Activated CD4-positive, alpha-beta T cell treated with anti-CD3 and anti-CD28 coated beads for 24 hours (primary cell): ENCODE measurements around the gene LMAN1L.
"Not testable (repeated sequence)": the region's sequence is repeated elsewhere in the genome, so short reads cannot be mapped to it uniquely, and the experiment has no call there.

Source experiments
- DNase-seq, 2 donors: peaks; one replicate each; pipeline ENCODE4 v3.0.0-alpha.2; 2020; ENCODE audit warnings: low read depth in 2 of 2

Gene LMAN1L

DNA sequence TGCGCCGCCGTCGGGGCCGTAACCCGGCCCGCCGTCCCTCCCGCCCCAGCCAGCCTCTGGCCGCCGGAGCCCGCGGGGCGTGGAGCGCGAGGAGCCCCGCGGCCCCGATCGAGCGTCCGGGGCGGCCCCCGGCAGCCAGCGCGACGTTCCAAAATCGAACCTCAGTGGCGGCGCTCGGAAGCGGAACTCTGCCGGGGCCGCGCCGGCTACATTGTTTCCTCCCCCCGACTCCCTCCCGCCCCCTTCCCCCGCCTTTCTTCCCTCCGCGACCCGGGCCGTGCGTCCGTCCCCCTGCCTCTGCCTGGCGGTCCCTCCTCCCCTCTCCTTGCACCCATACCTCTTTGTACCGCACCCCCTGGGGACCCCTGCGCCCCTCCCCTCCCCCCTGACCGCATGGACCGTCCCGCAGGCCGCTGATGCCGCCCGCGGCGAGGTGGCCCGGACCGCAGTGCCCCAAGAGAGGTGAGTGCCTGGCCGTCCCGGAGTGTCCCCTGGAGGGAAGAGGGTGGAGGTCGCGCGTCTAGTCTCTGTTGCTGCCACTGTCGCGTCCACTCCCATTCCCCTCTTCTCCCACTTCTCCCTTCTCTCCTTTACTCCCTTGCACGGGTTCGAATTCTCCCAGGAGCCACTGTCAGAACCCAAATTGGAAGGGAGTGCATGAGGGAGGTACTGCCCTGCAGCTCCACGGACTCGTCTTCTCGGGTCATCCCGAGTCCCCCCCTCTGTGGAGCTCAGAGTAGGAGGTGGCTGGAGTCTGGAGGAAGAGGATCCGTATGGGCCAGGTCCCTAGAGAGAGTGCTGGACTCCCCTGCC is 30.2 kb upstream of the LMAN1L start:
- DNase-seq, result no peak

DNA sequence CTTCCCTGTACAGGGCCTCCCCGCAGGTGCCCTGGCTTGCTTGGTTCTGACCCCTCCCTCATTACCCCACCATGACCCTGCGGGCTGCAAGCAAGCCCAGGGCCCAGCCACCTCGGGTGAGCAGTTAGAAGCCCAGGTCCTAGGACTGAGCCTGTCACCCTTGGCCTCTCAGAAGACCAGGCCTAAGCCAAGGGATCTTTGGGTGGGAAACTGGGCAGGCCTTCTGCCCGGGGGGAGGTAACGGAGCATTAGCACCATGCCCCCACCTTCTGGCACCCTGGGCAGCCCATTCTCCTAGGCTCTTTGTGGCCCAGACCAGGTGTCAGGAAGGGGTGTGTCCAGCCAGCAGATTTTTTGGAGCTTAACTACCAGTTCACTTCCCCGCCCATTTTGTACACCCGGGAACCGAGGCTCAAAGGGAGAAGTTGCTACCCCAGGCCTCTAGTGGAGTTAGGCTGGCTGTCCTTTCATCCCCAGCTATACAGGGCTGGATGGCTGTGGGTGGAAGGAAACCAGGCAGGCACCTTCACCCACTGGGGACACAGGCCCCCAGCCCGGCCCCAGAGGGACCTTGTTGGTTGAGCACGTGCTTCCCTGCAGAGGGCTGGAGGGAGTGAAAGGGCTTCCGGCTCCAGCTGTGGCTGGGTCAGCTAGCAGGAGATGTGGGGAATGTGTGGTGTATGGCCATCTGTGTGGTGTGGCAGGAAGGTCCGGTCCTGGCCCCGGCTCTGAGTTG is 29.4 kb upstream of the LMAN1L start:
- no peak for DNase-seq

GRCh38 chr15:74783808-74784175 is 28.8 kb upstream of the LMAN1L start:
- DNase-seq, result no peak

GRCh38 chr15:74784426-74785193 is 28.0 kb upstream of the LMAN1L start:
- no peak for DNase-seq

GRCh38 chr15:74785194-74786032 is 27.2 kb upstream of the LMAN1L start:
- no peak for DNase-seq

GRCh38 chr15:74786081-74786480 is 26.6 kb upstream of the LMAN1L start:
- DNase-seq, result not testable (repeated sequence)

GRCh38 chr15:74786551-74787165 is 26.0 kb upstream of the LMAN1L start:
- DNase-seq, result no peak

DNA sequence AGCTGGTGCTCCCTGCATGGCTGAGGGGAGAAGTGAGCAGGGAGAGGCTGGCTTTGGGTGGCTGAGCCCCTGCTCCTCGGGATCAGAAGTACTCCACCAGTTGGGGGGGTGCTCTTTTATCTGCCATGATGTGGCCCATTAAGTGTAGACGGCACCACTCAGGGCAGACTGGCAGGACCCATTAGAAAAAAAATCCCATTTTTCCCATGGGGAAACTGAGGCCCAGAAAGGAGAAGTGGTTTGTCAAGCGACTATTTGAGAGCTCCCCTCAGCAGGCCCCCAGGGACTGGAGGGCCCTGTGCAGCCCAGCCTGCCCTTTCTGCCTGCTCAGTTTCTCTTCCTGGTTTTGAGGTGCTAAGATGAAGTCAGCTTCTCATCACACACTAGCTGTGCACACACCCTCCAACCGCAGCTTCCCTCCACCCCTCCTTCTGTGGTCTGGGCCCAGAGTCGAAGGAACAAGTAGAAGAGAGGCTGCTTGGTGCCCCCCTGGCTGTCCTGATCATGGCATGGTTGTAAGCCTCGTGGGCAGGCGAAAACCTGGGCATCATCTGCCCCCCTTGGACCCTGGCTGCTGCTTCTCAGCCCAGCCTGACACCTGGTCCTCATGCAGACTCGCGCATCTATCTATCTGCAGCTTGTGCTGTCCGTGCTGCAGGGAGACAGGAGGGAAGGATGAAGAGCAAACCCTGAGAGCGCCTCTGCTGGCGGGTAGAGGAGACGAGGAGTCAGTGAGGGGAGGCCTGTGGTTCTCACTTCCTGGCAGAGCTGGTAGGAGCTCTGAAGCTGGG is 25.2 kb upstream of the LMAN1L start:
- peak; percentile 88 to 89 for DNase-seq

GRCh38 chr15:74788042-74788682 is 24.5 kb upstream of the LMAN1L start:
- no peak for DNase-seq

DNA sequence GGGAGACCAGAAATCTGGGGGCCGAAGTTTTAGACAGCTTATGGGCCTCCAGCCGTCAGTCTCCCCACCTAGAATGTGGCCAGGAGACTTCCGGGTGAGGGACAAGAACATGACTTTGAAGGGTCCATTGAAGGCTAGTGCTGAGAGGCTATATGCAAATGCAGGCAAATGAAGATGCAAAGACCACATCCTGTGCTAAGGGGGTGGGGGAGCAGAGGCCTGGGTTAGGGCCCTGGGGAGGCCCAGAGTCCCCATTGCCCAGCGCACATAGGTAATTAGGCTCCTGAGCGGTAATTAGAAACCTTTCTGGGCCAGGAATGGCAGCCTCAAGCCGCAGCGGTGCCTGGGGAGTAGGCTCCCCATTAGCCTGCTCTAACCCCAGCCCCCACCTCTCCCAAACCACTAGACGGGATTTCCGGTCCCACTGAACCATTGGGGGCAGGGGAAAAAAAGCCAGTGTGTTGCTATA is 23.9 kb upstream of the LMAN1L start:
- DNase-seq, result no peak

DNA sequence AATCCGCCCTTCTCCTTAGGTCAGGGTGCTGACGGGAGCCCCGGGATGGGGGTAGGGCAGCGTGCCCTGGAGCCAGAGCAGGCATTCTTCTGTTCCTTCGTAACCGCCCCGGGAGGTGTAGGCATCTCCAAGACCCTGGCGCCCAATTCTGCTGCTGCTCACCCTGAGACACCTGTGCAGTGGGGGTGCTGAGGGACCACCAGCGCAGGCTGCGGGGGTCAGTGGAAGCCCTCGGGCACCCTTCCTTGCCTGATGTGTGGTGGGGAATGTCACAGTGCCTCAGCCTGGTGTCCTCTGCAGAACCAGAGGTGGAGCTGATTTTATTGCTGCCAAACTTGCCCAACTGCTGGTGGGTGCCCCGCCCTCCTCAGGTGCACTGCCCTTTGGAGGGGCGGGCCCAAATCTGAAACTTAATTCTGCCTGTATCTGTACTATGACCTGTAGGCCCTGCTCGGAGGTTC is 23.4 kb upstream of the LMAN1L start:
- DNase-seq, result no peak

DNA sequence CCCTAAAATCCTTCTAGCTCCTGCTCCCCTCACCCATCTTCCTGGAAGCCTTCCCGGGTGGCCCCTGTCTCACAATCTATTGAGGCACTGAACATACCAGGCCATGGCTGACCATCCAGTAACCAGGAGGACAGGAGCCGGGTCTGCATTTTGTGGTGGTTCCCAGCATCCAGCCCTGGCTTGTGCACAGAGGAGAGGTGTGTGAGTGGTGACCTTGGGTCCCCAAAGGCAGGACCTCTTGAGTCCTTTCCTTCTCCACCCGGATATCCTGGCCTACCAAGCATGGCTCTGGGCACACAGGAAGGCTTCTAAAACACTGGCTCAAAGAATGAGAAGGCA is 22.9 kb upstream of the LMAN1L start:
- DNase-seq, result no peak

DNA sequence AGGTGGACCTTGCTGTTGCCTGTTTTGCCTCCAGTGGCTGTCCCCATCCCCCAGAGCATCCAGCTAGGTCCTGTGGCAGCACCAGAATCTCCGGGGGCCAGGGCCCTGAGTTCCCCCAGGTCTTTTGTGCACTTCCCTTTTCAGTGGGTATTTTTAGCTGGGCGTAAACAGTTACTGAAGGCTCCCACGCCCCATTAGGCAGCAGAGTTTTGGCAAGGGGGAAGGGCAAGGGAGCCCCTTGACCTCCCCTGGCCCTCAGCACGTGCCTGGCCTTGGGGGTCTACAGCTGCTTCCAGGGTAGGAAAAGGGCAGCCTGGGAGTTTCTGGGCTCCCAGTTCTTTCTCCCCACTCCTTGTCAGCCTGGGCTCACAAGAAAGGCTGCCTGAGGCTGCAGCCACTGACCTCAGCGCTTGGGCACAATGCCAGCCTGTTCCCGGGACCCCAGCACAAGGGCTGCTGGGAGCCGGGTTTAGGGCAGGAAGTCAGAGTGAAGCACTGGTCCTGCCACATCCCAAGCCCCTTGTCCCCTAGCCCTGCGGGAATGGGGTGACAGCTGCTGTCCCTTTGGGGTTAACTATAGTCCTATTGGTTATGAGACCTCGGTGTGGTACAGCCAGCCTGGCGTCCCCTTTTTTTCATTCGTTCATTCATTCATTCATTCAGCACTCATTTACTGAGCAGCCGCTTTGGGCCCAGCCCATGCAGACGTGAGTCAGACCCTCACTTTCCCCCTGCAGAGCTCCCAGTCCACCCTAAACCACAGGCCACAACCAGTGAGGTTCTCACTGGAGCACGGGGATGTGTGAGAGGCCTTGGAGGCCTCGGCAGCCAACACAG is 22.3 kb upstream of the LMAN1L start:
- DNase-seq, result no peak

DNA sequence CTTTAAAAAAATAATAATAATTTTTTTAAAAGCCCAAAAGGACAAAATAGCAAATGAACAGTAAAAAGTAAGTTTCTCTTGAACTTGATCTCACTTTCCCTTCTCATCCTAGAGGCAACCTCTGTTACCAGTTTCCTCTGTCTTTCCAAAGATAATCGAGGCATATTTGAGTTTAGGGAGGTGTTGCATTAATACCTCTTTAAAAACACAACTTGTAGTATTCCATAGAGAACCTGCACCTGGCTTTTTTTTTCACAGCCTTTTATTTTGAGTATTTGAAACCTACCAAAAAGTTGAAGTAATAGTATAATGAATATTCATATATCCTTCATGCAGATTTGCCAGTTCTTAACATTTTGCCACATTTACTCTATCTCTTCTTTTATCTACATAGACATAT is 21.6 kb upstream of the LMAN1L start:
- no peak for DNase-seq

DNA sequence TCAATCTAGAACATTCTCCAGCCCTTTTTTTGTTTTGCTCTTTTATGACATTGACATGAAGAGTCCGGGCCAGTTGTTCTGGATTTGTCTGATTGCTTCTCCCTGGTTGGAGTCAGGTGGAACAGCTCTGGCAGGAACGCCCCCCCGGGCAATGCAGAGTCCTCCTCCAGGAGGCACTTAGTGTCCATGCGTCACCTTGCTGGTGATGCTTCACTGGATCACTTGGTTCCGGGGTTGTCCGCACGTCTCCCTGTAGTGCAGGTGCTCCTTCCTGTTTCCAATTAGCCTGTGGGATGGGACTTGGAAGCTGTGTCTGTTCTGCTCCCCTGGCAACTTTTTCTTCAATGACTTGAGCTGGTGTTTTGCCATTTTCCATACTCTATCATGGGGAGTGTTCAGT is 21.0 kb upstream of the LMAN1L start:
- no peak for DNase-seq

GRCh38 chr15:74792227-74793016 is 20.2 kb upstream of the LMAN1L start:
- DNase-seq, result no peak

DNA sequence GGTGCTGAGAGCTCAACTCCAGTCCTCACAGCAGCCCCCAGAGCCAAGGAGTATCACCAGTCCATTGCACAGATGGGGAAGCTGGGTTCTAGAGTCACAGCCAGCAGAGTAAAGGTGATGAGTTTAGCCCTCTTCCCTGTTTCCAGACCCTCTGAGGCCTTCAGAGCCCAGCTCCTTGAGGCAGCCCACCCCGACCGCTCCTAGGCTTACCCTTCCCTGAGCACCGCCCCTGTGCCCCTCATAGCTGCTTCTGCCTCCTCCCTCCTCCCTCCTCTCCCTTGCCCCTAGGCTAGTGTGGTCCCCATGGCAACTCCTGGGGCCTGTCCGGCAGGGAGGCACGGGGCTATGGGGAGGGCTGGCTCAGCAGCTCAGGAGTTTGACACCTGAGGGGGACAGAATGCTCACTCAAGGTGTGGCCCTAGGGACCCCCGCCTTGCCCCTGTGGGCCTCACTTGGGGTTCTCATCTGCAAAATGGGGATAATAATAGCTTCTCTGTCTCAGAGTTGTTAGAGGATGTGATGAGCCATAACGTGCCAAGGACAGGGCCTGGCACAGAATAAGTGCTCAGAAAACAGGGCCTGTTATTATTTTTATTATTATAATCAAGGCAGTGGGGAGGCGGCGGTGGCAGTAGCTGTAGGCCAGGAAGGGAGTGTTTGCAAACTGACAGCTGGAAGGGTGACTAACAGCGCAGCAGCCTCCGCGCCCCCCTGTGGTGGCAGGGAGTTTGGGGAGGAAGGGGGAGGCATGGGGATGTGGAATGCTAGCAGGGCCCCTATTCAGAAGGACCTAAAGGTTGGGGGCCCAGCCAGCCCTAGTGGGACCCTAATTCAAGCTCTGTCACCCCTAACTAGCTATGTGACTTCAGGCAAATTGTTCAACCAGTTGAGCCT is 19.3 kb upstream of the LMAN1L start:
- peak in 1 of 2 donors; percentile 56 for DNase-seq
